Right lung (tissue), 10 donors: ENCODE measurements around the gene FSCN2. TPM values are rescaled to one million over a fixed set of nuclear protein-coding genes. Genes with fewer than 3 reads are reported as not detected.

Source experiments
- DNase-seq, 2 donors: peaks; one replicate each; pipeline ENCODE4 v3.0.0-alpha.2; 2013
- long read RNA-seq, 8 donors: transcript quantifications; one replicate each; lab custom pipeline, GENCODE V29; 2026
- polyA plus RNA-seq, 5 donors: library from polyadenylated mRNA; unstranded; fragments of 120-200 nt; gene quantifications; one replicate each; pipeline versions ENCODE4 v1.2.1 to v1.2.3, GENCODE V29; 2013; ENCODE audit warnings: inconsistent platforms in 1 of 5, low replicate concordance in 1 of 5; ENCODE audit not compliant: insufficient read length in 5 of 5, insufficient read depth in 1 of 5

FSCN2 gene
- 1 to 10 TPM in 3 of 5 donors, under 1 TPM in 2; 0.76 to 2.7 (median 1.3) TPM for polyA plus RNA-seq
- long read RNA-seq, donor 1, result 0 reads
- long read RNA-seq, donor 2, result 0 reads
- long read RNA-seq, donor 3, result 0 reads
- long read RNA-seq, donor 4, partial matches to known transcripts, result 0 of 1 reads
- long read RNA-seq, donor 4, other reads (novel, unspliced or antisense), result 0 of 1 reads
- long read RNA-seq, donor 5, result 0 reads
- long read RNA-seq, donor 6, result 0 reads
- long read RNA-seq, donor 7, result 0 reads
- long read RNA-seq, donor 8, result 0 reads

GRCh38 chr17:81527591-81528383, at the start of gene FSCN2:
Gene FSCN2 (plus strand): TSS chr17:81528377. CDS start chr17:81528532, 155 bp downstream.
- no peak for DNase-seq

- DNase-seq, result no peak
Observed at GRCh38 chr17:81479175-81480071, 48.8 kb upstream of the FSCN2 start.

DNA sequence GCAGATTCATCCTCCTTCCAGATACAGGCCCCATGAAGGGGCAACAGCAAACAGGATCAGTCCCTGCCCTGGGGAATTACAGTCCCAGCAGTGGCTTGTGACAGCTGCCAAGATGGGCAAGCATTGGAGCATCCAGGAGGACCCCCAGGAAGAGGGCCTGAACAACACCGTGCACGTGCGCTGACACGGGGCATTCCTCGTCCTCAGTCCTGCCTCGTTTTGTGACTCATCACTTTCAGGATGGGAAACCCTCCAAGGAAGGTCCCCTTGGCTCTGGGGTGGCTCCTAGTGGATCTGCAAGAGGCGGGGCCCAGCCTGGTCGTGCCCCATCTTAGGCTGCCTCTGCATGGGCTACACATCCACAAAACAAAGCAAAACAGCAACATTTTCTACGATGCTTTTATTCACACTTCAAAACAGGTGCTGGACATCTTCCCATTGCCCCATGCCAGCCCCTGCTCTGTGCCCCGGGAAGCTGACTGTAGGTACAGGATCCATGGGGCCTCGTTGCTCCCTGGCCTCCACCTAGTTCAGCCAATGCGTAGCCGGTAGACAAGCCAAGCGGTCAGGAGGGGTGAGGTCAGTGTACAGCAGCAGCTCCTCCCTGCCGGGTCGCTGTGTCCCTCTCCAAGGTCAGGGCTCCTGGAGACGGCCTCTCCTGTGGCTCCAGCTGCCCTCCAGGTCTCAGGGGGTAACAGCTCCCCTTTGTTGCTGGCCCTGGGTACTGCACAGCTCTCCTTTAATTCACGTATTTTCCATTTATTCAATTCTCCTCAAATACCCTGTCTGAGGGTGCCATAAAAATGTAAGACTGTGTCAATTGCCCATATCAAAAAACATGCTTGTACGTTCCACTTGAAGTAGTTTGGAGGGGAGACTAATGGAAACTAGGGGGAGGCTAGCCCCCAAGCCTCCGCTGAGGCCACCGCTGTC, 47.8 kb upstream of the FSCN2 start:
- no peak for DNase-seq

- DNase-seq, result peak; percentile 74 to 76
Observed at GRCh38 chr17:81481073-81481799, 46.9 kb upstream of the FSCN2 start.

GRCh38 chr17:81481815-81482505, 46.2 kb upstream of the FSCN2 start:
- no peak for DNase-seq

DNA sequence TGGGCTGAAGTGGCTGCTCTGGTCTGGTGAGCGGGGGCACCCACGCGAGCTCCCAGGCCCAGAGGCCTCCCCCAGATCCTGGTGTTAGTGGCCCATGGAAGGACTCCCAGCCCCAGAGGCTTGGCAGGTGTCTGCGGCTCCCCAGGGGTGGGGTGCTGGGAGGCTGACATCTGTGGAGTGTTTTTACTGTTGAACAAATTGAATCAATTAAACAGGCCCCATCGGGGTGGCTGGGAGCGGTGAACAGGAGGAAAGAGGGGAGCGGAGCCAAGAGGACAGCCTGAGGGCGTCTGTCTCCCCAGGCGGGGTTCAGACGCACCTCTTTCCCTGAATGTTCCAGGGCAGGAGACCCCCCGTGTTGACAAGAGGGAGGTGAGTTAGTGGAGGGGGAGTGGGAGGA, 45.5 kb upstream of the FSCN2 start:
- DNase-seq, result no peak

- no peak for DNase-seq
Observed at GRCh38 chr17:81483085-81483861, 44.9 kb upstream of the FSCN2 start.

GRCh38 chr17:81483862-81484194, 44.3 kb upstream of the FSCN2 start:
- DNase-seq, result no peak

GRCh38 chr17:81484195-81484979, 43.8 kb upstream of the FSCN2 start:
- peak; percentile 78 to 83 for DNase-seq

DNA sequence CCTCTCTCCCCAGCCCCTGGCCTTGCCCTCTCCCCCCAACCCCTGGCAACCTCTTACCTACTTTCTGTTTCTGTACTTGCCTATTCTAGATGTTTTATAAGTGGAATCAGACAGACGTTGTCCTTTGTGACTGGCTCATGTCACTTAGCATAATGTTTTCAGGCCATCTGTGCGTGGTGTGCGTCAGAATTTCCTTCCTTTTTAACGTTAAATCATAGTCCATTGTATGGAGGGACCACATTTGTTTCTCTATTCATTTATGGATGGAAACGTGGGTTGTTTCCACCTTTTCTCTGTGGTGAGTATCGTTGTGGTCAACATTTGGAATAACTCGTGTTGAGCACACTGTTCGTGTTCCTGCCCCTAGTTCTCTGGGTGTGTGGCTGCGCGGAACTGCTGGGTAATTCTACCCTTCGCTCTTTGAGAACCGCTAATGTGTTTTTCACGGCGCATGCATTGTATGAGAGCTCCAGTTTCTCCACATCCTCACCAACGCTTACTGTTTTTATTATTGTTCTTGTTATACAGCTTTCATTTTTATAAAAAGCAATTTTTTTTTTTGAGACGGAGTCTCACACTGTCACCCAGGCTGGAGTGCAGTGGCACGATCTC, 41.9 kb upstream of the FSCN2 start:
- no peak for DNase-seq

DNA sequence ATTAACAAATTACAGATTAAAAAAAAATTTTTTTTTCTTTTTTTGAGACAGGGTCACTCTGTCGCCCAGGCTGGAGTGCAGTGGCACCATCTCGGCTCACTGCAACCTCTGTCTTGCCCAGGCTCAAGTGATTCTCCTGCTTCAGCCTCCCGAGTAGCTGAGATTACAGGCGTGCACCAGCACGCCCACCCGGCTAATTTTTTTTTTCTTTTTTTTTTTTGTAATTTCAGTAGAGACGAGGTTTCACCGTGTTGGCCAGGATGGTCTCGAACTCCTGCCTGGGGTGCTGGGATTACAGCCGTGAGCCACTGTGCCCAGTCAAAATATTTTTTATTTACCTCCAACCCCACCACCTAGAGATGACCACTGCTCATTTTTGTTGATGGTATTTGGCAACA, 41.1 kb upstream of the FSCN2 start:
- DNase-seq, result no peak

DNA sequence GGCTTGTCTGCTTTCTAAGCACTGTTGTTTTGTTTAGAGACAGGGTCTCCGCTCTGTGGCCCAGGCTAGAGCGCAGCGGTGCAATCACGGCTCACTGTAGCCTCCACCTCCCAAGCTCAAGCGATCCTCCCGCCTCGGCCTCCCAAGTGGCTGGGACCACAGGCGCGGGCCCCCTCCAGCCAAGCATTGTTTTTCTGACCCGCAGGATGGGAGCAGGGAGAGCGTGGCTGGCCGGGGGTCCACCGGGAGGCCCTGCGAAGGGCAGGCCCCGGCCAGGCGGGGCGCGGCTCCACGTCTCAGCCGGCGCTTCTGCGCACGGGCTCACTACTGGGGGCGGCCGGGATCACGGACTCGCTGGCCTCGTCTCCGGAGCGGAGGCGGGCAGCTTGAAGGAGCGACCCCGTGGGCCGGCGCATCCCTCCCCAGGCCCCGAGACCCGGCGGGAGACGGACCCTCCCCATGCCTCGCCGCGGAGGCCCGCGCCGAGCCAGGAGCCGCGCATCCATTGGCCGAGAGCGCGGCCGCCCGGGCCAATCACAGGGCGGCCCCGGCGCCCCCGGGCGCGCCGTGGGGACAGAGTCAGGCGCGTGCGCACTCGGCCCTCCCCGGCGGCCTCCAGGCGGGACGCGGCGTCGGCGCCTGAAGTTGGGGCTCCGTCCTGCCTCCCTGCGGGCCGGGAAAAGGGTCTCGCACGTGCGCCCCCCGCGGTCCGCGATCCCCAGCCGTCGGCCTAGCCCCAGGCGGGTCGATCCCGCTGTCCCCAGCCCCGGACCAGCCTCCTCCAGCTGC, 40.5 kb upstream of the FSCN2 start:
- DNase-seq, result peak; percentile 81 to 85

DNA sequence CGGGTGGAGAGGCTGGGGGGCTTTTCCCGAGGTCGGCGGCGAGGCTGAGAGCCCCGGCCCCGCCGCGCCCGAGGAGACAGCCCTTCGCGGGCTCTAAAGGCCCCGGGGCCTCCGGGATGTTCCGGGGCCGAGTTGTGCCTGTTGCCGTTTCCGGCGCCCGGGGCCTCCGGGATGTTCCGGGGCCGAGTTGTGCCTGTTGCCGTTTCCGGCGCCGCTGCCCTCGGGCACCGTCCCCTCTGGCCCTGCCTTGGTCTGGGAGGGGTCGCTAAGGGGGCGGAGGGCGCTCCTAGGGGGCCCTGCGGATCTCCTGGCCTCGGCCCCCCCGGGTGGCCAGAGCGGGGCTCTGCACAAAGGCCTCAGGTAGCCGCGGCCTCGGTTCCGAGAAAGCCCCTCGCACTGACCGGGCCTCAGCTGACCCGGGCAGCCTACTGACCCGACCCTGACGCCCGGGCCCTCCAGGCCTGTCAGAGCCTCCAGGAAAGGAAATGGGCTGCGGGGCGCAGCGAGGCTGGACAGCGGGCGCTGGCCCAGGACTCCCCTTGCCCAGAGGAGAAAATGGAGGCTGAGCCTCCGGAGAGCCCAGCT, 39.8 kb upstream of the FSCN2 start:
- DNase-seq, result no peak

DNA sequence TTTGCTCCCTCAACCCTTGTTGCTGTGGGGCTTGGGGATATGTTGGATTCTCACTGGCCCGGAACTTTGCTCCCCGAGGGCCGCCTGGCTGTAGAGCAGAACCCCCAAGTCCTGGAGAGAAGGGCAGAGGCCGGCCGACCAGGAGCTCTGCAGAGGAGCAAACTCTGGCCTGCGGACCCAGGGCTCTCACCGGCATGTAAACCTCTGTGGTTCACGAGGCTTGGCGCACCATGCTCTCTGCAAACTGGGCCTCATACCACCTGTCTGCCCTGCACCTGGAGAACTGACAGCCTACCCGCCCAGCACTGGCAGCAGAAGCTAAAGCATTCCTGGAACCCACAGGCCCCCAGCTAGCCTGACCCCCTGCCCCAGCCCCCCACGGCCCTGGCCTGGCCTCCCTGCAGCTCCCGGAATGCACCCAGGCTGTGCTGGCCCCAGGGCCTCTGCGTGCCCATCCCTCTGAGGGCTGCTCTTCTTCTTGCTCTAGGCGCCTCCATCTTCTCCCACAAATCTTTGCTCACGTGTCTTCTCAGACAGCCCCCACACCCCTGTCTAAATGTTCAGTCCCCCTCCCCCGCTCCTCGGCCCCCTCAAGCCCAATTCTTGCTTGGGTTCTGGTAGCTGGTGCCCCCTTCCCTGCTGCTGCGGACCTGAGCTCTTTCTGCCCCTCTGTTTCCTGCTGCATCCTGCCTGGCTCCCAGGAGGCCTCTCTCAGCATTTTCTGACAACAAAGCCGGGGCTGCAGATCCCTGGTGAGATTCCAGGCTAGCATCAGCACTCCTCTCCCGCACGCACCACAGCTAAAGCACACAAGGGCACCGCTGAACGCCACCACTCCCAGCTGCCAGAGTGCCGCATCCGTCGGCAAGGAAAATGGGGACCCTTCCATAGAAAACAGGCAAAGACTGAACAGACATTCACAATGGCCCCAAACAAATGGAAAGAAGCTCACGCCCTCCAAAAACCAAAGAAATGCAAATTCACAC, 38.9 kb upstream of the FSCN2 start:
- DNase-seq, result no peak
